ENCODE results near the gene DRC7. TPM values are rescaled to one million over a fixed set of nuclear protein-coding genes. Genes with fewer than 3 reads are reported as not detected.
A peak's percentile ranks its signal among the peaks of the same experiment; 100 is the strongest.

DRC7 gene
- total and polyA plus RNA-seq, 9 of the 15 experiments (the other 6 are each of a cell fraction or from before 2014, with no cell fraction given), result 0.04 to 0.33 (median 0.12) TPM; not detected in 3

DNA sequence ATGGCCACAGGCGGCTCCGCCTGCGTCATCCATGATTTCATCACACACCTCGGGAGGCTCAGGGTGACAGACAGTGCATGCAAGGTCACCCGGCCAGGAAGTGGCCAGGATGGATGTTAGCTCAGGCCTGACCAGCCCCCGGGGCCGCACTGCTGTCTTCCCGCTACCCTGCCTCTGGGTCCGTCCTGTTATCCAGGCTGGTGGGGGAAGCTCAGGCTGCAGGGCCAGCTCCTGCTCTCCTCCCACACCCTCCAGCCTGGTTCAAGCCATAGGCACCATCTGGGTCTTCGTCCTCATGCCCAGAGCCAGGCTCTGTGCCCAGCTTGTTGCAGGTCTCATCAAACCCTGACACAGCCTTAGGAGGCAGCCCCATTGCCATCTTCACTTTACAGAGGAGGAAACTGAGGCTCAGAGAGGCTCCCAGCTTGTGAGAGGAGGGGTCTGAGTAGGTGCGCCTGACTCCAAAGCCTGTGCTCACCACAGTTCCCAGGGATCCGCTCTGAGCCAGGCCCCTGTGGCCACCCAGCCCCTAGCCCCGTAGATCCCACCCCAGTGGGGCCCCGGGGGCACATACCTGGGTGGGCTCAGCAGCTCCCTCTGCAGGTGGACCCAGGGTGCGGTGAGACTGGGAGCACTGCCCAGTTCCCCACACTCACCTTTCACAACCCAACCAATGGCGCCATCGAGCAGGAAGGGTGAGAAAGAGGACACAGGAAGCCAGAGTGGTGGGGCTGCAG lies 26.9 kb upstream of the DRC7 start (continued):
- no peak for TF ChIP-seq KLF1 (tag; IDR thresholded peaks at IDR 0.05)
- peak; percentile 85 for TF ChIP-seq NFRKB (IDR thresholded peaks at IDR 0.05; ENCODE audit: low read depth)
- no peak for TF ChIP-seq DACH1 (IDR thresholded peaks at IDR 0.05; ENCODE audit: partially characterized antibody)
- TF ChIP-seq, protein P1, sequence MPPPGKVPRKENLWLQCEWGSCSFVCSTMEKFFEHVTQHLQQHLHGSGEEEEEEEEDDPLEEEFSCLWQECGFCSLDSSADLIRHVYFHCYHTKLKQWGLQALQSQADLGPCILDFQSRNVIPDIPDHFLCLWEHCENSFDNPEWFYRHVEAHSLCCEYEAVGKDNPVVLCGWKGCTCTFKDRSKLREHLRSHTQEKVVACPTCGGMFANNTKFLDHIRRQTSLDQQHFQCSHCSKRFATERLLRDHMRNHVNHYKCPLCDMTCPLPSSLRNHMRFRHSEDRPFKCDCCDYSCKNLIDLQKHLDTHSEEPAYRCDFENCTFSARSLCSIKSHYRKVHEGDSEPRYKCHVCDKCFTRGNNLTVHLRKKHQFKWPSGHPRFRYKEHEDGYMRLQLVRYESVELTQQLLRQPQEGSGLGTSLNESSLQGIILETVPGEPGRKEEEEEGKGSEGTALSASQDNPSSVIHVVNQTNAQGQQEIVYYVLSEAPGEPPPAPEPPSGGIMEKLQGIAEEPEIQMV (tag; conservative IDR thresholded peaks at IDR 0.05; ENCODE audit: low read depth), result 0 out of 2 replicates have a peak, but pooled peaks have one; percentile 23
- no peak for TF ChIP-seq SREBF2 (CRISPR knock-in tag; IDR thresholded peaks at IDR 0.05)
- no peak for TF ChIP-seq GATAD2A (IDR thresholded peaks at IDR 0.05)
- peak; percentile 33; the same call in 1 of the 2 replicates for TF ChIP-seq BRD4 (IDR thresholded peaks at IDR 0.05)
- no peak for TF ChIP-seq GATAD2B (IDR thresholded peaks at IDR 0.05; ENCODE audit: borderline replicate concordance)
- TF ChIP-seq ADNP (tag; IDR thresholded peaks at IDR 0.05), result no peak
- TF ChIP-seq CBX5 (IDR thresholded peaks at IDR 0.05; ENCODE audit: borderline replicate concordance, low read depth), result no peak
- TF ChIP-seq GATA2 (CRISPR knock-in tag; IDR thresholded peaks at IDR 0.05), result no peak
- TF ChIP-seq KLF16 (IDR thresholded peaks at IDR 0.05), result no peak
- TF ChIP-seq, protein P2, sequence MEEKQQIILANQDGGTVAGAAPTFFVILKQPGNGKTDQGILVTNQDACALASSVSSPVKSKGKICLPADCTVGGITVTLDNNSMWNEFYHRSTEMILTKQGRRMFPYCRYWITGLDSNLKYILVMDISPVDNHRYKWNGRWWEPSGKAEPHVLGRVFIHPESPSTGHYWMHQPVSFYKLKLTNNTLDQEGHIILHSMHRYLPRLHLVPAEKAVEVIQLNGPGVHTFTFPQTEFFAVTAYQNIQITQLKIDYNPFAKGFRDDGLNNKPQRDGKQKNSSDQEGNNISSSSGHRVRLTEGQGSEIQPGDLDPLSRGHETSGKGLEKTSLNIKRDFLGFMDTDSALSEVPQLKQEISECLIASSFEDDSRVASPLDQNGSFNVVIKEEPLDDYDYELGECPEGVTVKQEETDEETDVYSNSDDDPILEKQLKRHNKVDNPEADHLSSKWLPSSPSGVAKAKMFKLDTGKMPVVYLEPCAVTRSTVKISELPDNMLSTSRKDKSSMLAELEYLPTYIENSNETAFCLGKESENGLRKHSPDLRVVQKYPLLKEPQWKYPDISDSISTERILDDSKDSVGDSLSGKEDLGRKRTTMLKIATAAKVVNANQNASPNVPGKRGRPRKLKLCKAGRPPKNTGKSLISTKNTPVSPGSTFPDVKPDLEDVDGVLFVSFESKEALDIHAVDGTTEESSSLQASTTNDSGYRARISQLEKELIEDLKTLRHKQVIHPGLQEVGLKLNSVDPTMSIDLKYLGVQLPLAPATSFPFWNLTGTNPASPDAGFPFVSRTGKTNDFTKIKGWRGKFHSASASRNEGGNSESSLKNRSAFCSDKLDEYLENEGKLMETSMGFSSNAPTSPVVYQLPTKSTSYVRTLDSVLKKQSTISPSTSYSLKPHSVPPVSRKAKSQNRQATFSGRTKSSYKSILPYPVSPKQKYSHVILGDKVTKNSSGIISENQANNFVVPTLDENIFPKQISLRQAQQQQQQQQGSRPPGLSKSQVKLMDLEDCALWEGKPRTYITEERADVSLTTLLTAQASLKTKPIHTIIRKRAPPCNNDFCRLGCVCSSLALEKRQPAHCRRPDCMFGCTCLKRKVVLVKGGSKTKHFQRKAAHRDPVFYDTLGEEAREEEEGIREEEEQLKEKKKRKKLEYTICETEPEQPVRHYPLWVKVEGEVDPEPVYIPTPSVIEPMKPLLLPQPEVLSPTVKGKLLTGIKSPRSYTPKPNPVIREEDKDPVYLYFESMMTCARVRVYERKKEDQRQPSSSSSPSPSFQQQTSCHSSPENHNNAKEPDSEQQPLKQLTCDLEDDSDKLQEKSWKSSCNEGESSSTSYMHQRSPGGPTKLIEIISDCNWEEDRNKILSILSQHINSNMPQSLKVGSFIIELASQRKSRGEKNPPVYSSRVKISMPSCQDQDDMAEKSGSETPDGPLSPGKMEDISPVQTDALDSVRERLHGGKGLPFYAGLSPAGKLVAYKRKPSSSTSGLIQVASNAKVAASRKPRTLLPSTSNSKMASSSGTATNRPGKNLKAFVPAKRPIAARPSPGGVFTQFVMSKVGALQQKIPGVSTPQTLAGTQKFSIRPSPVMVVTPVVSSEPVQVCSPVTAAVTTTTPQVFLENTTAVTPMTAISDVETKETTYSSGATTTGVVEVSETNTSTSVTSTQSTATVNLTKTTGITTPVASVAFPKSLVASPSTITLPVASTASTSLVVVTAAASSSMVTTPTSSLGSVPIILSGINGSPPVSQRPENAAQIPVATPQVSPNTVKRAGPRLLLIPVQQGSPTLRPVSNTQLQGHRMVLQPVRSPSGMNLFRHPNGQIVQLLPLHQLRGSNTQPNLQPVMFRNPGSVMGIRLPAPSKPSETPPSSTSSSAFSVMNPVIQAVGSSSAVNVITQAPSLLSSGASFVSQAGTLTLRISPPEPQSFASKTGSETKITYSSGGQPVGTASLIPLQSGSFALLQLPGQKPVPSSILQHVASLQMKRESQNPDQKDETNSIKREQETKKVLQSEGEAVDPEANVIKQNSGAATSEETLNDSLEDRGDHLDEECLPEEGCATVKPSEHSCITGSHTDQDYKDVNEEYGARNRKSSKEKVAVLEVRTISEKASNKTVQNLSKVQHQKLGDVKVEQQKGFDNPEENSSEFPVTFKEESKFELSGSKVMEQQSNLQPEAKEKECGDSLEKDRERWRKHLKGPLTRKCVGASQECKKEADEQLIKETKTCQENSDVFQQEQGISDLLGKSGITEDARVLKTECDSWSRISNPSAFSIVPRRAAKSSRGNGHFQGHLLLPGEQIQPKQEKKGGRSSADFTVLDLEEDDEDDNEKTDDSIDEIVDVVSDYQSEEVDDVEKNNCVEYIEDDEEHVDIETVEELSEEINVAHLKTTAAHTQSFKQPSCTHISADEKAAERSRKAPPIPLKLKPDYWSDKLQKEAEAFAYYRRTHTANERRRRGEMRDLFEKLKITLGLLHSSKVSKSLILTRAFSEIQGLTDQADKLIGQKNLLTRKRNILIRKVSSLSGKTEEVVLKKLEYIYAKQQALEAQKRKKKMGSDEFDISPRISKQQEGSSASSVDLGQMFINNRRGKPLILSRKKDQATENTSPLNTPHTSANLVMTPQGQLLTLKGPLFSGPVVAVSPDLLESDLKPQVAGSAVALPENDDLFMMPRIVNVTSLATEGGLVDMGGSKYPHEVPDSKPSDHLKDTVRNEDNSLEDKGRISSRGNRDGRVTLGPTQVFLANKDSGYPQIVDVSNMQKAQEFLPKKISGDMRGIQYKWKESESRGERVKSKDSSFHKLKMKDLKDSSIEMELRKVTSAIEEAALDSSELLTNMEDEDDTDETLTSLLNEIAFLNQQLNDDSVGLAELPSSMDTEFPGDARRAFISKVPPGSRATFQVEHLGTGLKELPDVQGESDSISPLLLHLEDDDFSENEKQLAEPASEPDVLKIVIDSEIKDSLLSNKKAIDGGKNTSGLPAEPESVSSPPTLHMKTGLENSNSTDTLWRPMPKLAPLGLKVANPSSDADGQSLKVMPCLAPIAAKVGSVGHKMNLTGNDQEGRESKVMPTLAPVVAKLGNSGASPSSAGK (IDR thresholded peaks at IDR 0.05), result peak; percentile 65; the same call in 1 of the 2 replicates
- TF ChIP-seq, protein P3, sequence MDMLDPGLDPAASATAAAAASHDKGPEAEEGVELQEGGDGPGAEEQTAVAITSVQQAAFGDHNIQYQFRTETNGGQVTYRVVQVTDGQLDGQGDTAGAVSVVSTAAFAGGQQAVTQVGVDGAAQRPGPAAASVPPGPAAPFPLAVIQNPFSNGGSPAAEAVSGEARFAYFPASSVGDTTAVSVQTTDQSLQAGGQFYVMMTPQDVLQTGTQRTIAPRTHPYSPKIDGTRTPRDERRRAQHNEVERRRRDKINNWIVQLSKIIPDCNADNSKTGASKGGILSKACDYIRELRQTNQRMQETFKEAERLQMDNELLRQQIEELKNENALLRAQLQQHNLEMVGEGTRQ (CRISPR knock-in tag; IDR thresholded peaks at IDR 0.05), result no peak
- peak; percentile 72; the same call in 1 of the 2 replicates for TF ChIP-seq ARID1B (IDR thresholded peaks at IDR 0.05)
- no peak for TF ChIP-seq ZNF695 (CRISPR knock-in tag; IDR thresholded peaks at IDR 0.05)
